GM19240 (cell line): ENCODE measurements around the gene ESR2.
"Not testable (repeated sequence)": the region's sequence is repeated elsewhere in the genome, so short reads cannot be mapped to it uniquely, and the experiment has no call there.

Experiments
- DNase-seq: peaks from one replicate; pipeline ENCODE4 v3.0.0; 2011; ENCODE audit warnings: low spot score; ENCODE audit not compliant: insufficient read length

Gene ESR2

DNA sequence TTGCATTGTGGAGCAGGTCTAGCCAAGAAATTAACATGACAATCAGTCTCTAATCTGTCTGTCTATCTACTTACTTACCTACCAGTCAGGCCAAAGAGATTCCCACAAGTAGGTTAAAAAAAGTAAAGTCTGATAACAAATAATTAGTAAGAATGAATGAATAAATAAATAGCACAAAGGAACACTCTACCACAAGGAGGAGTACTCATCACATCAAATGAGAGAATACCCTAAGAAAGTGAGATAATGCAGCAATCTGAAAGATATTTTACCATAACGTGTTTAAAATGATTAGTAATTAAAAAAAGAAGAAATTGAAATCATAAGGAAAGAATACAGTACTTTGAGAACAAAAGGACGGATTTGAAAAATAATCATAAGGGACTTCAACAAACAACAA, 254.1 kb downstream of the ESR2 start:
- no peak for DNase-seq

DNA sequence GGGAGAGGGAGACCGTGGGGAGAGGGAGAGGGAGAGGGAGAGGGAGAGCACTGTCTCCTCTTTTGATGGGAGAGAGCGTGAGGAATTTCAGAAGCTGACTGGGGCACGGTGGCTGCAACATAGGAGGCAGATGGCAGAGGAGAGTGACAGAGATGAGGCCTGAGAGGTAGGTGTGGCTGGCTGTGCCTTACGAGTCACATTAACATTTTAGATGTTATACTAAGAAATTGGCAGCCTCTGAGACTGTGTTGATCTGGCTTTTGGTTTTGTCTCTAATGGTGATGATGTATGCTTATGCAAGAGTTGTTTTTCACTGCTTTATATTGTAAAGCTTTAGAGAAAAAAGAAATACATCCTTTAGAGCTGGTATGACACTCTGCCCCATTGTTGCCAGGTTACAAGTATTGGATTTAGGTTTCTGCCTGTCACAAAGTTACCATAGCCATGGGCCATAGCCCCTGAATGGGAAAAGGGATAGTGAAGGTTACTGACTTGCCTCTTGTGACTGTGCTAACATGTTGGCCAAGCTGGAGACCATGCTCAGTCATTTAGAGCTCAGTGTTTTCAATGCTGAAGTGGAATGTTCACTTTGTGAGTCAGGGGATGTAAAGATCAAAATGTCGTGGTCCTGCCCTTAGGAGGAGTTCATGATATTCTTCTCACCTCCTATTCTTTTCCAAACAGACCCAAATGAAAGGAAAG, 255.2 kb downstream of the ESR2 start:
- DNase-seq: no peak

DNA sequence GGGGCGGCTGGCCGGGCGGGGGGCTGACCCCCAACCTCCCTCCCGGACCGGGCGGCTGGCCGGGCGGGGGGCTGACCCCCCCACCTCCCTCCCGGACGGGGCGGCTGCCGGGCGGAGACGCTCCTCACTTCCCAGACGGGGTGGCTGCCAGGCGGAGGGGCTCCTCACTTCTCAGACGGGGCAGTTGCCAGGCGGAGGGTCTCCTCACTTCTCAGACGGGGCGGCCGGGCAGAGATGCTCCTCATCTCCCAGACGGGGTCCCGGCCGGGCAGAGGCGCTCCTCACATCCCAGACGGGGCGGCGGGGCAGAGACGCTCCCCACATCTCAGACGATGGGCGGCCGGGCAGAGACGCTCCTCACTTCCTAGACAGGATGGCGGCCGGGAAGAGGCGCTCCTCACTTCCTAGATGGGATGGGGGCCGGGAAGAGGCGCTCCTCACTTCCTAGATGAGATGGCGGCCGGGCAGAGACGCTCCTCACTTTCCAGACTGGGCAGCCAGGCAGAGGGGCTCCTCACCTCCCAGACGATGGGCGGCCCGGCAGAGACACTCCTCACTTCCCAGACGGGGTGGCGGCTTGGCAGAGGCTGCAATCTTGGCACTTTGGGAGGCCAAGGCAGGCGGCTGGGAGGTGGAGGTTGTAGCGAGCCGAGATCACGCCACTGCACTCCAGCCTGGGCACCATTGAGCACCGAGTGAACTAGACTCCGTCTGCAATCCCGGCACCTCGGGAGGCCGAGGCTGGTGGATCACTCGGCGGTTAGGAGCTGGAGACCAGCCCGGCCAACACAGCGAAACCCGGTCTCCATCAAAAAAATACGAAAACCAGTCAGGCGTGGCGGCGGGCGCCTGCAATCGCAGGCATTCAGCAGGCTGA, 256.1 kb downstream of the ESR2 start:
- DNase-seq: not testable (repeated sequence)

DNA sequence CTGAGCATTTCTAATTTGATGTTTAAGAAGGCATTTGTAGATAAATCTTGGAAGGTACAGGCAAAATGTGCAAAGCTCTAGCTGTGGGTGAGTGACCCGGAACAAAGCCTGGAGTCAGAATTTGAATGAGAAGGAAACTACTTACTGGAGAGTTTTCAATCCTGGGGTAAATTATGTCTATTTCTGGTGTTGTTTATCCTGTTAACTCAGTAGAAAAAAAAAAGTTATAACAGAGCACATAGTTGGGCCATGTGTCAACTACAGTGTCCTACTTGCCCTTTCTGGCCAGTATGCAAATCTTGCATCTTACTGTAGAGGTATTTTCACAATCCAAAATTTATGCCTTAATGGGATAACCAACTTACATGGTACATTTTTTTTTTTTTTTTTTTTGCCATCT, 259.0 kb downstream of the ESR2 start:
- no peak for DNase-seq
